Activated naive CD4-positive, alpha-beta T cell treated with anti-CD3 and anti-CD28 coated beads, Interleukin-2, amount 10 ng/mL, durations not matched to agents 5 hours and 36 hours (primary cell): ENCODE results near the gene ANKRD42. TPM values are rescaled to one million over a fixed set of nuclear protein-coding genes. Genes with fewer than 3 reads are reported as not detected.

Experiments used
- total RNA-seq, 2 experiments: library from RNA; stranded (reverse); gene quantifications; one replicate each; pipeline ENCODE4 v1.2.3, GENCODE V29; 2021

Gene ANKRD42
- 1 to 10 TPM; 1.5 to 2.4 TPM for total RNA-seq

DNA sequence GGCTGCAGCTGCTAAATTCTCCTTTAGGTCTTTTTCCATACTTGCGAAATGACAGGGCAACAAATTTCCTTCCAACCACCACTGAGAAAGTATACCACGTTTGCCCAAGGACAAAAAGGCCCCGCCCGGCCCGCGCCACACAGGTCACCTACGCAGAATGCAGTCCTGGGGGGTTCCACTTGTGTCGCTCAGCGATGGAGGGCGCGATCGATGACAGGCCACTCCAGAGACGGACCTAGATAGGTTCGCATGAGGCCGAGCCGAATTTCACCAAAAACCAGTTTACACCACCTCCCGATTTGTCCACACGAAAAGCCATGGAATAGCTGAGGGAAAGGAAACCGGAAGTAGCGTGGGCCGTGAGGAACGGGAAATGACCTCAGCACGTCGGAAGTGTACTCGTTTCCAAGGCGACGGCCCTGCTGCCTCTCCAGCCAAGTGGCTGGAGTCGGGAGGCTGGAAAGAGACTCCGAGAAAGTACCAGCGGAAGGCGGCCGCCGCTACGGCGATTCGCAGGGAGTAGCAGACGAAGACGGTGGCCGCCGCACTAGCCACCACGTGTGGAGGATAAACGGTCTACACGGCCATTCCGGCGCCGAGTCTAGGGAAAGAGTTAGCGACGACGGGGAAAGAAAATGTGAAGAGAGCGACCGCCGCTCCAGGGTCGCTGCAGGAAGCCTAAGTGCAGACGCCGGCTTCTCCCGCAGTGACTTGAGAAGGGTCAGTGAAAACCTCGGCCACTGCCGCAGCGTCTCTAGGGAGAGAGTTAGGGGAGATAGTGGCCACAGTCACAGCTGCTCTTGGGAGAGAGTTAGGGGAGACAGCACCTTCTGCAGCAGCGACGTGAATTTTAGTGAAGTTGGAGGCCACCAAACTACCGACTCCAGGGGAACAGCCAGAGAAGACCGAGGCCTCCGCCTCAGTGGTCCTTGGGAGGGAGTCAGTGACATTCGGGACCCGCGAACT is at the start of gene ANKRD42:
Gene ANKRD42 (plus strand): TSS at position 398 of the 966 bp plus-strand sequence. CDS start 959 bp downstream, outside the sequence.

DNA sequence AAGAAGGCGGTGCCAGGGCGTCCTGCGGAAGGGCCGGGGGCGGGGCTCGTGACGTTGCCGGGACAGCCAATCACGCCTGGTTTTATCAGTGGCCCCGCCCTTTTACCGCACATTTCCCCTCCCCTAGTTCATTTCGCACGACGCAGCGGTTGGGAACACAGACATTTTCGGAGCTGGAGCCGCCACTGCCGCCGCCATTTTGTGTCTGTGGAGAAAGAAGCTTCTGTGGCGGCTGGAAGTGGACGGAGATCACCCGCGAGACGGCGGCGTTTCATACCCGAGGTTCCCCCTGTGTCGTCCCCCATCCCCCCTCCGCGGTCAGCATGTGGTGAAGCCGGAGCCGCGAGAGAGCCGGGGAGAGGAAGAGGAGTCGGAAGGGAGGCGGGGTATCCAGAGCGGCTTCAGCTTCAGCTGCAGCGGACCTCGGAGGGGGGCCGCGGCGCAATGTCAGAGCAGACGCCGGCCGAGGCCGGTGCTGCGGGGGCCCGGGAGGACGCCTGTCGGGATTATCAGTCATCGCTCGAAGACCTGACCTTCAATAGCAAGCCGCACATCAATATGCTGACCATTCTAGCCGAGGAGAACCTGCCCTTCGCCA is 36.4 kb upstream of the ANKRD42 start, which contains the start of gene PCF11:
Gene PCF11 (plus strand): TSS at position 136 of the 598 bp plus-strand sequence. CDS start 309 bp downstream, at position 445.

DNA sequence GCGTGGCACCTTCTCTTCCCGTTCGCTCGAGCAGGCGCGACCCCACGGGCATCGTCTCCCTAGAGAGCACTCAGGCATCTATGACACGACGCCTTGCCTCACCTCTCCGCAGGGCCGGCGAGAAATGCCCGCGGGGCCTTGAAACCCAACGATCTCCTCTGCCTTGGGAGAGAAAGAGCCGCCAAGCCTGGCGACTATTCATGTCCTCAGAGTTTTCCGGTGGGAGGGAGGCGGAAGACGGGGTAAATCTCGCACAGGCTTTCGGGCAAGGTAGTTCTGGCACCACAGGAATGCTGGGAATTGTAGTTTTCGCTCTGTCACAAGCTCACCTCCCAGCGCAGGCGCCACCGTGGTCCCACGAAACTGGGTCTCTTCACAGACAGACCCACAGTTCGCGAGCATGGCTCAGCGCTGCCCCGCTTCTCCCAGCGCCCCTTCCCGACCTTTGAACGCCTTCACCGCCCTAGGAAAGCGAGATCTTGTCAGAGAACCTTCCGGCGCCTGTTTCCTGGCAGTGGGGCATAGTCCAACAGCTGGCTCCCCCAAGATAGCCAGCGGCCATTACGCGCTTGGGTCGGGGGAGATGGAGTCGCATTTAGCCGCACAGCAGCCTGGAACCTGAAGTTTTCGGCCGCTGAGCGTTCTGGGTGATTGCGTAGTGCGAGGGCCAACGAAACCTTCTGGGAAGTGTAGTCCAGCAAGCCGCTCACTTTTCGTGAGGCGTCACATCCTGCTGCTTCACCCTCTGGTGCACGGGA is 92.4 kb downstream of the ANKRD42 start, which contains the start of gene CCDC90B:
Gene CCDC90B (minus strand): TSS at position 597 of the 758 bp plus-strand sequence. CDS start 395 bp downstream, at position 202.

Other genes starting within 250 kb of the ANKRD42 start
- 10 to 100 TPM; 11.8 to 12.6 TPM for gene RAB30, start 121.8 kb upstream of the ANKRD42 start, total RNA-seq
- gene PCF11, start 36.6 kb upstream of the ANKRD42 start, total RNA-seq: 10 to 100 TPM; 81.7 to 87.0 TPM
- 10 to 100 TPM; 28.1 to 32.5 TPM for gene CCDC90B, start 92.7 kb downstream of the ANKRD42 start, total RNA-seq